ENCODE measurements around the gene ZFYVE28. TPM values are rescaled to one million over a fixed set of nuclear protein-coding genes. Genes with fewer than 3 reads are reported as not detected.

ZFYVE28 gene
- total and polyA plus RNA-seq, 2 donors from 2014 or later, result 8.0 to 18.9 TPM

DNA sequence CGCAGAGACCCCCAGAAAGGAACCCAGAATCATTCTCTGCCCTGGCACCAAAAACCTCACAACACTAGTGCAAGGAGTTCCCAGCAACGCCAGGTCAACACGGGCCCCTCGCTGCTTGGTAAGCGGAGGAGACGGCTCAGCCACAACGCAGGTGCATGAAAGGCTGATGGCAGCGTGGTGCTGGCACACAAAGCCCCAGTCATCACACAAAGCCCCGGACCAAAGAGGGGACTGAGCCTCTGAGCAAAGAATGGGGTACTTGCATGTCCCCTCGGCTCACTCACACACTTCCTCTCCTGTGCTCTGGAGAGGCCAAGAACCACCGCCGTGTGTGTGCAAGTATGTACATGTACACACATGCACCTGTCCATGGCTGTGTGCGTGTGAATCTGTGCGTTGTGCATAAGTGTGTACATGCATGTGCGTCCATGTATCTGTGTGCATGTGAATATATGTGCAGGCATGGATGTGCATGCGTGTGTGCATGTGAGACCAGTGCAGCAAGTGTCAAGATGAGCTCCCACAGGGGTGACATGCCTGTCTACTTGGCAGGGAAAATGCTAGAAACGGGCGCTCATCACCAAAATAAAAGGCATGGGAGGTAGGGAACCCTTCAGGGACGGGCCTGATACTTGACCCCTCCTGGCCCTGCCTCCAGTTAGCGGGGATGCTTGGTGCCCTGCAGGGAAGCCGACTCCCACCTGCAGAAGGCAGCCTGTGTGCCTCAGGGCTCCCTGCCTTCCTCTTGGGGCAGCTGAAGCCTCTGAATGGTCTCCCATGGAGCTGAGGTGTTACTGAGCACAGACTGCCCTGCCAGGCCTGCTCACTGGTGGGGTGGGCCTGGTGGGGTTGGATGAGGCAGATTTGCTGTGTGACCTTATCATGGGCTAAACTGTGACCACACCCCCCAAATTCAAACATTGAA, 60.4 kb downstream of the ZFYVE28 start:
- H3K9me3 ChIP-seq (ENCODE audit: control insufficient read depth in 2 of 3, insufficient read depth in 1 of 3, low read length in 3 of 3), result no peaks in the 10 kb centered on the region
- H3K9ac ChIP-seq (ENCODE audit: low read length in 3 of 3), result no peak overlapping the region
- intact Hi-C loops (cut with DNase I), result no loop called here
- FAIRE-seq (no peak), DNase-seq (peak in 2 of 5 donors; percentile 21 to 53)
- H3K4me3 ChIP-seq (ENCODE audit: low read length in 3 of 3), result no peak overlapping the region
- no peak overlapping the region for H3K27ac ChIP-seq (ENCODE audit: low read depth in 2 of 2, low read length in 2 of 2)
- peaks cover 0 to 6% (median 4%) of the 10 kb centered on the region in 3 donors for H3K4me1 ChIP-seq (ENCODE audit: control insufficient read depth in 2 of 3, insufficient read depth in 2 of 3, low read depth in 1 of 3, low read length in 3 of 3)
- no peaks in the 10 kb centered on the region for H3K36me3 ChIP-seq (ENCODE audit: control insufficient read depth in 2 of 3, insufficient read depth in 3 of 3, low read length in 3 of 3)
- TF ChIP-seq, protein P1, sequence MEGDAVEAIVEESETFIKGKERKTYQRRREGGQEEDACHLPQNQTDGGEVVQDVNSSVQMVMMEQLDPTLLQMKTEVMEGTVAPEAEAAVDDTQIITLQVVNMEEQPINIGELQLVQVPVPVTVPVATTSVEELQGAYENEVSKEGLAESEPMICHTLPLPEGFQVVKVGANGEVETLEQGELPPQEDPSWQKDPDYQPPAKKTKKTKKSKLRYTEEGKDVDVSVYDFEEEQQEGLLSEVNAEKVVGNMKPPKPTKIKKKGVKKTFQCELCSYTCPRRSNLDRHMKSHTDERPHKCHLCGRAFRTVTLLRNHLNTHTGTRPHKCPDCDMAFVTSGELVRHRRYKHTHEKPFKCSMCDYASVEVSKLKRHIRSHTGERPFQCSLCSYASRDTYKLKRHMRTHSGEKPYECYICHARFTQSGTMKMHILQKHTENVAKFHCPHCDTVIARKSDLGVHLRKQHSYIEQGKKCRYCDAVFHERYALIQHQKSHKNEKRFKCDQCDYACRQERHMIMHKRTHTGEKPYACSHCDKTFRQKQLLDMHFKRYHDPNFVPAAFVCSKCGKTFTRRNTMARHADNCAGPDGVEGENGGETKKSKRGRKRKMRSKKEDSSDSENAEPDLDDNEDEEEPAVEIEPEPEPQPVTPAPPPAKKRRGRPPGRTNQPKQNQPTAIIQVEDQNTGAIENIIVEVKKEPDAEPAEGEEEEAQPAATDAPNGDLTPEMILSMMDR (IDR thresholded peaks at IDR 0.05; ENCODE audit: borderline replicate concordance, extremely low read depth, insufficient read depth), result no peak
- no peaks in the 10 kb centered on the region for H3K27me3 ChIP-seq (ENCODE audit: control insufficient read depth, insufficient read depth, low read length)

DNA sequence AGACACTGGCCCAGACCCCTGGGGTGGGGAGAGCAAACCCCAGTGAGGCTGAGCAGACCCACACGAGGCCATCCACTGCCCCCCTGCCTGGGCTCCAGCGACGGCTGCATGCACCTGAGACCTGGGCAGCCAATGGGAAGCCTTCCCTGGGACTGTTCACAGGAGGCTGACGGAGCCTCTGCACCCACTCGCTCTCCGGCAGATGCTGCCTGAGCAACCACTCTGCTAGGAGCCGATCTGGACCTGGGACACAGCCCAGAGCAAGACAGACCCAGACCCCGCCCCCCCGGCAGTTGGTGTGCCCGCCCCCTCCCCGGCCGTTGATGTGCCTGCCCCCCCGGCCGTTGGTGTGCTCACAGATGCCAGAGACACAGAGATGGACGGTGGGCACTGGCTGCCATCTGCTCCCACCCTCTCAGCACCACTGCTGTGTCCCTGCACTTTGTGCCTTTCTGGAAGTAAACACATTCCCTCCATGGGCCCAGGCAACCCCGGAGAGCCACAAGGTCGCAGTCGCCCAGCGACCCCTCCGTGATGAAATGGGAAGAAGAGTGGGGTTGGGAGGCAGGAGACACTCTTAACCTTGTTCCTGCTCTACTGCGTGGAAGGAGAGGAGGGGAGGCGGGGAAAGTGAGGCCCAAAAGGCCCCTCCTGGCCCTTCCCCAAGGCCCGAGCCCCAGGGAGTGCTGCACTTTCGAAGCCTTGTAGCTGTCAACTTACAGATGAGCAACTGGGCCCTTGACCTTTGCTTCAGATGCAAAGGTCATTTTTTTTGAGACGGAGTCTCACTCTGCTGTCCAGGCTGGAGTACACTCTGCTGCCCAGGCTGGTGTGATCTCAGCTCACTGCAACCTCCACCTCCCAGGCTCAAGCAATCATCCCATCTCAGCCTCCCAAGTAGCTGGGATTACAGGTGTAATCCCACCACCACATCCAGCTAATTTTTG, 62.0 kb downstream of the ZFYVE28 start:
- peak in 2 of 5 donors; percentile 28 to 53 for DNase-seq
- TF ChIP-seq, protein P1 (IDR thresholded peaks at IDR 0.05; ENCODE audit: borderline replicate concordance, extremely low read depth, insufficient read depth), result no peak
- no peaks in the 10 kb centered on the region for H3K9me3 ChIP-seq (ENCODE audit: control insufficient read depth in 2 of 3, insufficient read depth in 1 of 3, low read length in 3 of 3)
- H3K4me1 ChIP-seq (ENCODE audit: control insufficient read depth in 2 of 3, insufficient read depth in 2 of 3, low read depth in 1 of 3, low read length in 3 of 3), result no peaks in the 10 kb centered on the region
- intact Hi-C loops (cut with DNase I), result no loop called here
- H3K9ac ChIP-seq (ENCODE audit: low read length in 3 of 3), result no peak overlapping the region
- no peak overlapping the region for H3K27ac ChIP-seq (ENCODE audit: low read depth in 2 of 2, low read length in 2 of 2)
- H3K4me3 ChIP-seq (ENCODE audit: low read length in 3 of 3), result no peak overlapping the region
- H3K36me3 ChIP-seq (ENCODE audit: control insufficient read depth in 2 of 3, insufficient read depth in 3 of 3, low read length in 3 of 3), result no peaks in the 10 kb centered on the region
- no peak for FAIRE-seq
- no peaks in the 10 kb centered on the region for H3K27me3 ChIP-seq (ENCODE audit: control insufficient read depth, insufficient read depth, low read length)

DNA sequence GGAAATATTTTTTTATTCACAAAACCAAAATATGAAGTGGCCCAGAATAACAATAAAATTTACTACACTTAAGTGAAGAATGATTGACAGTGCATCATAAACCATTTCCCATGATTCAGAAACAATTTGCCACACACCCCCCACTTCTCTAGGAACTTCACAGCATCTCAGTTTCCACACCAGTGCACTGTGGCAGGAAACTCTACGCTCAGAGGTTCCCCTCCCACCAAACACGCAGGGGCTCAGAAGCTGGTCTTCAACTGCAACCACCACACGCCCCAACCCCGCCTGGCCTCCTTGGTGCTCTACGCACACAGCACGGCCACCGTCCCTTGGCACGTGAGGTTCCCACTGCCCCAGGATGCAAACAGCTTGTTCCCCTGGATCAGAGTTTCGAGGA, 63.7 kb downstream of the ZFYVE28 start:
- TF ChIP-seq, protein P1 (IDR thresholded peaks at IDR 0.05; ENCODE audit: borderline replicate concordance, extremely low read depth, insufficient read depth), result no peak
- Histone ChIP-seq H3K9ac (ENCODE audit: low read length in 3 of 3) (no peak overlapping the region), H3K27ac (ENCODE audit: low read depth in 2 of 2, low read length in 2 of 2) (no peak overlapping the region), H3K27me3 (ENCODE audit: control insufficient read depth, insufficient read depth, low read length) (no peaks in the 10 kb centered on the region), H3K9me3 (ENCODE audit: control insufficient read depth in 2 of 3, insufficient read depth in 1 of 3, low read length in 3 of 3) (no peaks in the 10 kb centered on the region), H3K4me3 (ENCODE audit: low read length in 3 of 3) (no peak overlapping the region), H3K36me3 (ENCODE audit: control insufficient read depth in 2 of 3, insufficient read depth in 3 of 3, low read length in 3 of 3) (no peaks in the 10 kb centered on the region), H3K4me1 (ENCODE audit: control insufficient read depth in 2 of 3, insufficient read depth in 2 of 3, low read depth in 1 of 3, low read length in 3 of 3) (no peaks in the 10 kb centered on the region)
- DNase-seq (peak in 1 of 5 donors; percentile 43), FAIRE-seq (no peak)
- intact Hi-C loops (cut with DNase I), result no loop called here
